Measurements from ENCODE around the gene ITM2C. TPM values are rescaled to one million over a fixed set of nuclear protein-coding genes. Genes with fewer than 3 reads are reported as not detected.

The ITM2C gene
- total and polyA plus RNA-seq, 9 of the 15 experiments (the other 6 are each of a cell fraction or from before 2014, with no cell fraction given) = 0.49 to 58.8 (median 21.5) TPM

- peaks cover 2 to 4% of the 10 kb centered on the region in 2 experiments; a peak in 4 of 5 replicates for H3K4me1 ChIP-seq (replicated peaks in 1 of 2; ENCODE audit: control insufficient read depth in 2 of 2, insufficient read depth in 2 of 2, low read length in 2 of 2)
- TF ChIP-seq, protein P1, sequence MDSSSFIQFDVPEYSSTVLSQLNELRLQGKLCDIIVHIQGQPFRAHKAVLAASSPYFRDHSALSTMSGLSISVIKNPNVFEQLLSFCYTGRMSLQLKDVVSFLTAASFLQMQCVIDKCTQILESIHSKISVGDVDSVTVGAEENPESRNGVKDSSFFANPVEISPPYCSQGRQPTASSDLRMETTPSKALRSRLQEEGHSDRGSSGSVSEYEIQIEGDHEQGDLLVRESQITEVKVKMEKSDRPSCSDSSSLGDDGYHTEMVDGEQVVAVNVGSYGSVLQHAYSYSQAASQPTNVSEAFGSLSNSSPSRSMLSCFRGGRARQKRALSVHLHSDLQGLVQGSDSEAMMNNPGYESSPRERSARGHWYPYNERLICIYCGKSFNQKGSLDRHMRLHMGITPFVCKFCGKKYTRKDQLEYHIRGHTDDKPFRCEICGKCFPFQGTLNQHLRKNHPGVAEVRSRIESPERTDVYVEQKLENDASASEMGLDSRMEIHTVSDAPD (CRISPR knock-in tag; IDR thresholded peaks at IDR 0.05) = no peak
- TF ChIP-seq SMC3 (conservative IDR thresholded peaks at IDR 0.05; ENCODE audit: insufficient read depth, low read depth, low read length) (no peak), RFX1 (IDR thresholded peaks at IDR 0.05) (peak; percentile 90), MYNN (IDR thresholded peaks at IDR 0.05) (peak; percentile 96), MYNN (CRISPR knock-in tag; IDR thresholded peaks at IDR 0.05) (no peak), KDM2B (CRISPR knock-in tag; IDR thresholded peaks at IDR 0.05) (no peak), CSDE1 (IDR thresholded peaks at IDR 0.05) (peak in 1 of 2 experiments; percentile 20; a peak in 1 of 4 replicates)
- no peaks in the 10 kb centered on the region for H3K9me3 ChIP-seq (replicated peaks; ENCODE audit: control insufficient read depth, insufficient read depth, low read depth, low read length)
- H3K27me3 ChIP-seq (ENCODE audit: control insufficient read depth in 2 of 2, insufficient read depth in 2 of 2, low read length in 2 of 2) = peaks cover 0 to 17% of the 10 kb centered on the region in 2 experiments; a peak in 2 of 5 replicates
- POLR2A ChIA-PET = no interaction called here
- peak; percentile 73 for ATAC-seq
- BruUV-seq (replicated peaks) = no TSS peak
- intact Hi-C loops (cut with micrococcal nuclease) = no loop called here
- in situ Hi-C loops (cut with MboI) = no loop called here
- peak in 2 of 4 experiments; percentile 39 to 46 for DNase-seq (ENCODE audit: extremely low read depth in 1 of 4, low spot score in 3 of 4)
- no peak overlapping the region for H2AFZ ChIP-seq (ENCODE audit: low read depth, low read length)
- H3K79me2 ChIP-seq (ENCODE audit: control insufficient read depth, insufficient read depth, low read length) = no peaks in the 10 kb centered on the region
- H3K4me3 ChIP-seq = no peak overlapping the region
- H3K9ac ChIP-seq (ENCODE audit: insufficient read depth in 1 of 2, low read depth in 2 of 2, low read length in 2 of 2) = no peak overlapping the region
- no peaks in the 10 kb centered on the region for H4K20me1 ChIP-seq (replicated peaks; ENCODE audit: control insufficient read depth, insufficient read depth, low read length)
- H3K36me3 ChIP-seq (ENCODE audit: control insufficient read depth, insufficient read depth, low read length) = no peaks in the 10 kb centered on the region
- WGBS (ENCODE audit: insufficient coverage, low coverage, missing lambda C conversion rate) = 31% methylated on average over 11 of the region's 11 CpGs
- H3K4me2 ChIP-seq (ENCODE audit: insufficient read depth, low read length) = no peak overlapping the region
- peak; percentile 74 for FAIRE-seq
- H3K27ac ChIP-seq (ENCODE audit: extremely low read depth, low read depth, low read length) = no peak overlapping the region
- H3K9me1 ChIP-seq (ENCODE audit: control insufficient read depth, insufficient read depth, low read length) = no peaks in the 10 kb centered on the region
- CTCF ChIA-PET (ENCODE audit: low intra/inter-chr PET ratio) = no interaction called here
Measured at GRCh38 chr2:230885463-230886130, 20.9 kb downstream of the ITM2C start.
